Astrocyte (in vitro differentiated cells and primary cell): ENCODE data around the gene PHF19. TPM values are rescaled to one million over a fixed set of nuclear protein-coding genes. Genes with fewer than 3 reads are reported as not detected.

Experiments used
- DNase-seq: peaks from one replicate; pipeline ENCODE4 v3.0.0-alpha.2; 2010; ENCODE audit warnings: low read depth
- FAIRE-seq: peaks from 2 replicates; lab custom pipeline; 2011; peaks lifted over from hg19 to GRCh38; lab: Jason Lieb, UNC
- H2AFZ ChIP-seq: 2 replicates; pipeline ENCODE4 v1.6.0; 2012; ENCODE audit warnings: low read depth, low read length, inconsistent platforms
- H3K27ac ChIP-seq: 2 replicates; pipeline ENCODE4 v1.5.1; 2011; ENCODE audit warnings: low read depth, low read length, inconsistent platforms
- H3K27me3 ChIP-seq: 2 replicates; pipeline ENCODE4 v1.6.0; 2011; ENCODE audit warnings: low read length, inconsistent platforms; ENCODE audit not compliant: insufficient read depth
- H3K36me3 ChIP-seq: 2 replicates; pipeline ENCODE4 v1.5.1; 2011; ENCODE audit warnings: low read length, inconsistent platforms; ENCODE audit not compliant: insufficient read depth
- H3K4me1 ChIP-seq: 2 replicates; pipeline ENCODE4 v1.5.1; 2011; ENCODE audit warnings: low read length, inconsistent platforms; ENCODE audit not compliant: insufficient read depth
- H3K4me2 ChIP-seq: 2 replicates; pipeline ENCODE4 v1.6.0; 2012; ENCODE audit warnings: low read length, inconsistent platforms
- H3K4me3 ChIP-seq: 2 replicates; pipeline ENCODE4 v1.5.1; 2011; ENCODE audit warnings: low read depth, mild to moderate bottlenecking, low read length, inconsistent platforms; ENCODE audit not compliant: insufficient read depth
- H3K79me2 ChIP-seq: 2 replicates; pipeline ENCODE4 v1.6.0; 2012; ENCODE audit warnings: mild to moderate bottlenecking, low read length, inconsistent platforms; ENCODE audit not compliant: insufficient read depth
- H3K9ac ChIP-seq: 2 replicates; pipeline ENCODE4 v1.6.0; 2012; ENCODE audit warnings: mild to moderate bottlenecking, low read length, inconsistent platforms
- H3K9me3 ChIP-seq: 2 replicates; pipeline ENCODE4 v1.5.1; 2012; ENCODE audit warnings: low read depth, mild to moderate bottlenecking, low read length, inconsistent platforms; ENCODE audit not compliant: insufficient read depth
- H4K20me1 ChIP-seq: 2 replicates; pipeline ENCODE4 v1.6.0; 2012; ENCODE audit warnings: low read length, inconsistent platforms; ENCODE audit not compliant: insufficient read depth
- H3K27ac Mint-ChIP-seq: one replicate; pipeline ENCODE4 v1.8.0; 2021; ENCODE audit warnings: mild to moderate bottlenecking, mixed read lengths; ENCODE audit not compliant: unreplicated experiment
- H3K27me3 Mint-ChIP-seq: one replicate; pipeline ENCODE4 v1.8.0; 2021; ENCODE audit warnings: low read depth, mixed read lengths; ENCODE audit not compliant: unreplicated experiment
- H3K36me3 Mint-ChIP-seq: one replicate; pipeline ENCODE4 v1.8.0; 2021; ENCODE audit warnings: low read depth, mixed read lengths; ENCODE audit not compliant: unreplicated experiment
- H3K4me1 Mint-ChIP-seq: one replicate; pipeline ENCODE4 v1.8.0; 2021; ENCODE audit warnings: low read depth, mixed read lengths; ENCODE audit not compliant: unreplicated experiment
- H3K4me3 Mint-ChIP-seq: one replicate; pipeline ENCODE4 v1.8.0; 2021; ENCODE audit warnings: mild to moderate bottlenecking, moderate library complexity, mixed read lengths; ENCODE audit not compliant: unreplicated experiment
- H3K9me3 Mint-ChIP-seq: one replicate; pipeline ENCODE4 v1.8.0; 2021; ENCODE audit warnings: mild to moderate bottlenecking, mixed read lengths; ENCODE audit not compliant: unreplicated experiment
- CTCF ChIP-seq: IDR thresholded peaks from 2 replicates; pipeline ENCODE4 v1.5.1; 2011; ENCODE audit warnings: low read depth, mild to moderate bottlenecking, inconsistent platforms, low read length, moderate library complexity; ENCODE audit not compliant: insufficient read depth
- EZH2 ChIP-seq: IDR thresholded peaks from 2 replicates; pipeline ENCODE4 v1.6.1; 2012; ENCODE audit warnings: mild to moderate bottlenecking, low read length, inconsistent platforms; ENCODE audit not compliant: insufficient read depth
- total RNA-seq: library from RNA; stranded (reverse); gene quantifications from 2 replicates; pipeline ENCODE4 v1.2.1, GENCODE V29; 2021

The PHF19 gene
- total RNA-seq, 1 donor from 2014 or later, result 19.5 TPM

GRCh38 chr9:120874226-120875194 lies 2.5 kb downstream of the PHF19 start:
- Mint-ChIP-seq H3K9me3 (peaks cover 1% of the 10 kb centered on the region), H3K4me1 (peaks cover 11% of the 10 kb centered on the region), H3K27ac (no peak overlapping the region), H3K4me3 (no peak overlapping the region), H3K27me3 (peaks cover 3% of the 10 kb centered on the region), H3K36me3 (peaks cover 5% of the 10 kb centered on the region)
- no peak for TF ChIP-seq CTCF
- no peak for TF ChIP-seq EZH2
- peaks cover 21% of the 10 kb centered on the region for H3K79me2 ChIP-seq
- H3K4me1 ChIP-seq, result peaks cover 27% of the 10 kb centered on the region
- H2AFZ ChIP-seq, result no peak overlapping the region
- peak overlapping the region; percentile 82 for H3K4me2 ChIP-seq
- H3K27me3 ChIP-seq, result no peaks in the 10 kb centered on the region
- H3K4me3 ChIP-seq, result no peak overlapping the region
- H4K20me1 ChIP-seq, result no peaks in the 10 kb centered on the region
- no peak overlapping the region for H3K9ac ChIP-seq
- no peaks in the 10 kb centered on the region for H3K9me3 ChIP-seq
- no peak for FAIRE-seq
- DNase-seq, result no peak
- H3K27ac ChIP-seq, result no peak overlapping the region
- peaks cover 6% of the 10 kb centered on the region for H3K36me3 ChIP-seq

- H3K27me3 ChIP-seq, result no peaks in the 10 kb centered on the region
- H3K27ac ChIP-seq, result no peak overlapping the region
- Mint-ChIP-seq H3K4me1 (peaks cover 11% of the 10 kb centered on the region), H3K4me3 (no peak overlapping the region), H3K27me3 (no peaks in the 10 kb centered on the region), H3K9me3 (peaks cover under 1% of the 10 kb centered on the region), H3K27ac (no peak overlapping the region), H3K36me3 (peaks cover 5% of the 10 kb centered on the region)
- no peak overlapping the region for H3K9ac ChIP-seq
- TF ChIP-seq CTCF, result no peak
- TF ChIP-seq EZH2, result no peak
- peaks cover 6% of the 10 kb centered on the region for H3K36me3 ChIP-seq
- H3K4me1 ChIP-seq, result peaks cover 27% of the 10 kb centered on the region
- H3K9me3 ChIP-seq, result no peaks in the 10 kb centered on the region
- H4K20me1 ChIP-seq, result no peaks in the 10 kb centered on the region
- DNase-seq (peak; percentile 18), FAIRE-seq (no peak)
- H3K79me2 ChIP-seq, result peaks cover 21% of the 10 kb centered on the region
- no peak overlapping the region for H2AFZ ChIP-seq
- no peak overlapping the region for H3K4me3 ChIP-seq
- H3K4me2 ChIP-seq, result peak overlapping the region; percentile 9
These were observed 3.5 kb downstream of the PHF19 start for GRCh38 chr9:120873512-120873911.
